Peyer's patch (tissue), 4 donors: ENCODE measurements around the gene DDR2.

Source experiments
- POLR2A ChIP-seq, 2 donors: fragments of 450-650 bp; IDR thresholded peaks; one replicate each; pipeline ENCODE4 v1.5.1; 2017; ENCODE audit warnings: antibody characterized with exemption in 2 of 2, mild to moderate bottlenecking in 2 of 2, moderate library complexity in 2 of 2
- TF ChIP-seq, protein P1 (sequence below), 6 experiments: fragments of 450-650 bp in 4 of 6; fragments of 200-600 bp in 2 of 6; sonication (generic) in 1 of 6; IDR thresholded peaks; one replicate each; pipeline ENCODE4 v1.5.1; 2017 to 2019; ENCODE audit warnings: antibody characterized with exemption in 6 of 6, mild to moderate bottlenecking in 3 of 6, moderate library complexity in 1 of 6

DNA sequence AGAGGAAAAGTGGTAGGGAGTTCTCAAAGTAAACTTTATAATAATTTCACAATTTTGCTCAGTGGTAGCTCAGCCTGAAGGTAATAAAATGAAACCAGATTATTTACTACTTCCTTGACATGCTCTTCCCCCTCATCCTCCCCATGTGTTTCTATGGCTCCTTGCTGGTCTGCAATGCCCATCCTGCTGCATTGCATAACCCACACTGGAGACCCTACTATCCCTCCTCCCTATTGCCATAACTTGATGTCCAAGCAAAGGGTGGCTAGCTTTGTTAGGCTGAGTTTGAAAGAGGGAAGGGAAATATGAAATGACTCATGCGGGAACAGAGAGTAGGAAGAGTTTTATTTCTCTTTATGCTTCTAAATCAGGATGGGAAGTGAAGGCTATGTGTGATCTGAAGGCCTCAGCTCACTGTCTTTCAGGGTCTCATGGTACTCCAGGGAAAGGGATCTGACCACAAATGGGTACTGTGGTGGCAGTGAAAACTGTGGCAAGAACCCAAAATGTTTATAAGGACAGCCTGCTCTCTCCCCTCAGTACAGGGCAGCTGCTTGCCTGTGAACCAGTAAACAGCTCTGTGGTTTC, 121.8 kb downstream of the DDR2 start:
- TF ChIP-seq, protein P1, sequence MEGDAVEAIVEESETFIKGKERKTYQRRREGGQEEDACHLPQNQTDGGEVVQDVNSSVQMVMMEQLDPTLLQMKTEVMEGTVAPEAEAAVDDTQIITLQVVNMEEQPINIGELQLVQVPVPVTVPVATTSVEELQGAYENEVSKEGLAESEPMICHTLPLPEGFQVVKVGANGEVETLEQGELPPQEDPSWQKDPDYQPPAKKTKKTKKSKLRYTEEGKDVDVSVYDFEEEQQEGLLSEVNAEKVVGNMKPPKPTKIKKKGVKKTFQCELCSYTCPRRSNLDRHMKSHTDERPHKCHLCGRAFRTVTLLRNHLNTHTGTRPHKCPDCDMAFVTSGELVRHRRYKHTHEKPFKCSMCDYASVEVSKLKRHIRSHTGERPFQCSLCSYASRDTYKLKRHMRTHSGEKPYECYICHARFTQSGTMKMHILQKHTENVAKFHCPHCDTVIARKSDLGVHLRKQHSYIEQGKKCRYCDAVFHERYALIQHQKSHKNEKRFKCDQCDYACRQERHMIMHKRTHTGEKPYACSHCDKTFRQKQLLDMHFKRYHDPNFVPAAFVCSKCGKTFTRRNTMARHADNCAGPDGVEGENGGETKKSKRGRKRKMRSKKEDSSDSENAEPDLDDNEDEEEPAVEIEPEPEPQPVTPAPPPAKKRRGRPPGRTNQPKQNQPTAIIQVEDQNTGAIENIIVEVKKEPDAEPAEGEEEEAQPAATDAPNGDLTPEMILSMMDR (IDR thresholded peaks at IDR 0.05), result no peak
- TF ChIP-seq POLR2A (IDR thresholded peaks at IDR 0.05), result no peak
